K562 (cell line): Measurements from ENCODE around the gene TXNDC8. TPM values are rescaled to one million over a fixed set of nuclear protein-coding genes. Genes with fewer than 3 reads are reported as not detected.
A peak's percentile ranks its signal among the peaks of the same experiment; 100 is the strongest.

Experiments used
- DPF2 ChIP-seq: fragments of 450-650 bp; IDR thresholded peaks from 2 replicates; pipeline ENCODE4 v1.6.1; 2016
- E4F1 ChIP-seq: fragments of 250-450 bp; sonication (Bioruptor Pico); IDR thresholded peaks from 2 replicates; pipeline ENCODE4 v1.5.0; 2021; ENCODE audit warnings: mild to moderate bottlenecking, borderline replicate concordance
- FOXJ3 ChIP-seq: sonication (generic); formaldehyde crosslinking; IDR thresholded peaks from 2 replicates; pipeline ENCODE4 v1.4.0; 2020; ENCODE audit warnings: mild to moderate bottlenecking, missing genetic modification reagents
- HMGXB4 ChIP-seq: sonication (generic); formaldehyde crosslinking; IDR thresholded peaks from 2 replicates; pipeline ENCODE4 v1.8.1; 2023; ENCODE audit warnings: mild to moderate bottlenecking, missing genetic modification reagents
- NCOR1 ChIP-seq: fragments of 450-650 bp; IDR thresholded peaks from 2 replicates; pipeline ENCODE4 v1.6.1; 2016; ENCODE audit warnings: mild to moderate bottlenecking, moderate library complexity
- NELFE ChIP-seq: IDR thresholded peaks from 2 replicates; pipeline ENCODE4 v1.6.1; 2011; ENCODE audit warnings: mild to moderate bottlenecking; ENCODE audit not compliant: insufficient read depth, insufficient read length
- PCBP1 ChIP-seq: fragments of 200-400 bp; formaldehyde crosslinking; IDR thresholded peaks from 2 replicates; pipeline ENCODE4 v1.6.1; 2018; ENCODE audit warnings: mild to moderate bottlenecking, low read depth, low read length; ENCODE audit not compliant: poor library complexity, severe bottlenecking
- POLR2H ChIP-seq: IDR thresholded peaks from 2 replicates; pipeline ENCODE4 v1.6.1; 2016; ENCODE audit warnings: missing genetic modification characterization, low read depth, mild to moderate bottlenecking, control low read depth, missing compliant biosample characterization, moderate library complexity
- RBFOX2 ChIP-seq: fragments of 200-400 bp; formaldehyde crosslinking; IDR thresholded peaks from 2 replicates; pipeline ENCODE4 v1.6.1; 2017; ENCODE audit warnings: low read depth, mild to moderate bottlenecking, low read length, moderate library complexity
- RBM39 ChIP-seq: fragments of 200-400 bp; formaldehyde crosslinking; optimal IDR thresholded peaks from 2 replicates; pipeline ENCODE3; 2018; ENCODE audit warnings: low read depth, low read length
- SIN3A ChIP-seq, 2 experiments: fragments of 150-350 bp in 1 of 2; IDR thresholded peaks; 2 replicates each; pipeline ENCODE4 v1.6.1; 2011 to 2016; ENCODE audit warnings: borderline replicate concordance in 2 of 2, low read depth in 2 of 2, low read length in 2 of 2, mild to moderate bottlenecking in 2 of 2, moderate library complexity in 2 of 2; ENCODE audit not compliant: control insufficient read depth in 1 of 2
- SIN3B ChIP-seq: fragments of 450-650 bp; IDR thresholded peaks from 2 replicates; pipeline ENCODE4 v1.6.1; 2017; ENCODE audit warnings: low read depth, mild to moderate bottlenecking, moderate library complexity
- TEAD2 ChIP-seq: fragments of 450-650 bp; IDR thresholded peaks from 2 replicates; pipeline ENCODE4 v1.6.1; 2016; ENCODE audit warnings: missing genetic modification characterization, control low read depth, missing compliant biosample characterization
- TRIM28 ChIP-seq: fragments of 450-650 bp; IDR thresholded peaks from 2 replicates; pipeline ENCODE4 v1.6.1; 2017
- USF1 ChIP-seq: sonication (generic); formaldehyde crosslinking; IDR thresholded peaks from 2 replicates; pipeline ENCODE4 v1.9.0; 2022; ENCODE audit warnings: mild to moderate bottlenecking, missing genetic modification reagents
- ZEB2 ChIP-seq: fragments of 450-650 bp; IDR thresholded peaks from 2 replicates; pipeline ENCODE4 v1.6.1; 2016
- ZNF121 ChIP-seq: sonication (generic); formaldehyde crosslinking; conservative IDR thresholded peaks from 2 replicates; pipeline ENCODE4 v1.8.0; 2022; ENCODE audit warnings: missing genetic modification reagents
- ZNF133 ChIP-seq: fragments of 250-450 bp; sonication (Bioruptor Pico); IDR thresholded peaks from 2 replicates; pipeline ENCODE4 v1.4.0; 2020; ENCODE audit warnings: mild to moderate bottlenecking
- ZNF518B ChIP-seq: fragments of 250-450 bp; sonication (Bioruptor Pico); IDR thresholded peaks from 2 replicates; pipeline ENCODE4 v1.5.0; 2021; ENCODE audit warnings: mild to moderate bottlenecking, moderate library complexity
- polyA plus RNA-seq, 8 experiments: library from polyadenylated mRNA; depleted of rRNA in 4 of 8; stranded (reverse) in 5 of 8; unstranded in 3 of 8; fragments of >200 nt; fragmentation: Nextera tagmentation in 2 of 8; fragmentation: Illumina TruSeq in 1 of 8; extraction: Ambion mirVana in 2 of 8; extraction: Trizol in 1 of 8; gene quantifications; 2 replicates each; pipeline versions ENCODE4 v1.2.1 to v1.2.3, GENCODE V29; 2011 to 2014; ENCODE audit warnings: inconsistent platforms in 1 of 8, missing spikeins in 1 of 8
- total RNA-seq, 7 experiments: library from RNA; depleted of rRNA in 6 of 7; stranded (reverse); fragments of >200 nt in 6 of 7; fragmentation: Illumina TruSeq in 2 of 7; extraction: Trizol in 2 of 7; gene quantifications; 2 replicates each; pipeline versions ENCODE4 v1.2.1 to v1.2.3, GENCODE V29; 2011 to 2021; ENCODE audit warnings: low replicate concordance in 1 of 7

The TXNDC8 gene
- total and polyA plus RNA-seq, 9 of the 15 experiments (the other 6 are each of a cell fraction or from before 2014, with no cell fraction given) = not detected

GRCh38 chr9:110256380-110257096, 81.1 kb downstream of the TXNDC8 start, which contains the start of gene TXN (continued):
- TF ChIP-seq SIN3B (0 out of 2 replicates have a peak, but pooled peaks have one; percentile 14), FOXJ3 (CRISPR knock-in tag) (no peak), ZNF518B (CRISPR knock-in tag) (no peak), TEAD2 (tag) (no peak), ZNF121 (no peak), RBM39 (no peak), HMGXB4 (CRISPR knock-in tag) (no peak), POLR2H (peak; percentile 84), TRIM28 (no peak), NELFE (no peak), USF1 (CRISPR knock-in tag) (peak; percentile 89), RBFOX2 (peak; percentile 74), E4F1 (CRISPR knock-in tag) (no peak), ZEB2 (peak; percentile 60; the same call in 1 of the 2 replicates), ZNF133 (CRISPR knock-in tag) (no peak), NCOR1 (peak; percentile 69), PCBP1 (no peak), DPF2 (peak; percentile 81), SIN3A (IDR thresholded peaks at IDR 0.05; ENCODE audit: borderline replicate concordance in 2 of 2, control insufficient read depth in 1 of 2, low read depth in 2 of 2, low read length in 2 of 2) (peak; percentile 70 to 71; a peak in 1 of 4 replicates)
